Subcutaneous adipose tissue (tissue), 4 donors: ENCODE results near the gene TMA7B. TPM values are rescaled to one million over a fixed set of nuclear protein-coding genes. Genes with fewer than 3 reads are reported as not detected.

ENCODE experiments used
- CTCF ChIP-seq: fragments of 450-650 bp; IDR thresholded peaks from one replicate; pipeline ENCODE4 v1.5.1; 2016; ENCODE audit warnings: low read depth, mild to moderate bottlenecking, control low read depth, antibody characterized with exemption, moderate library complexity
- total RNA-seq, 4 donors: library from RNA; depleted of rRNA; stranded (reverse); fragments of >200 nt; gene quantifications; one replicate each; pipeline ENCODE4 v1.1.0, GENCODE V29; 2016

The TMA7B gene
- total RNA-seq, 4 donors from 2014 or later, result not detected

GRCh38 chr22:39966470-39966869, 6.3 kb downstream of the TMA7B start:
- TF ChIP-seq CTCF, result no peak

- TF ChIP-seq CTCF, result no peak
Measured at GRCh38 chr22:39967103-39967829, 7.1 kb downstream of the TMA7B start.

GRCh38 chr22:39967996-39968972, 8.1 kb downstream of the TMA7B start:
- TF ChIP-seq CTCF, result no peak

GRCh38 chr22:39970742-39971141, 10.5 kb downstream of the TMA7B start:
- no peak for TF ChIP-seq CTCF

- no peak for TF ChIP-seq CTCF
Measured at GRCh38 chr22:39972641-39973040, 12.4 kb downstream of the TMA7B start.

- TF ChIP-seq CTCF, result no peak
Measured at GRCh38 chr22:39973656-39974055, 13.5 kb downstream of the TMA7B start.

GRCh38 chr22:39974065-39974464, 13.9 kb downstream of the TMA7B start:
- no peak for TF ChIP-seq CTCF
